ENCODE data around the gene SPNS3. TPM values are rescaled to one million over a fixed set of nuclear protein-coding genes. Genes with fewer than 3 reads are reported as not detected.

SPNS3 gene
- total RNA-seq, 2 experiments from 2014 or later: 26.5 to 32.9 TPM

GRCh38 chr17:4411201-4411600 lies 22.5 kb upstream of the SPNS3 start:
- Mint-ChIP-seq H3K27ac (no peak overlapping the region), H3K4me1 (peaks cover 5% of the 10 kb centered on the region), H3K4me3 (no peak overlapping the region), H3K36me3 (no peaks in the 10 kb centered on the region), H3K27me3 (no peaks in the 10 kb centered on the region), H3K9me3 (no peaks in the 10 kb centered on the region)
- no peak for ATAC-seq (ENCODE audit: low read depth)
- POLR2A ChIA-PET: interaction anchor here (0.7 kb wide), 1 partner anchor 195 kb away, joined by 3 read pairs; no protein-coding TSS in a partner anchor
- DNase-seq: no peak

DNA sequence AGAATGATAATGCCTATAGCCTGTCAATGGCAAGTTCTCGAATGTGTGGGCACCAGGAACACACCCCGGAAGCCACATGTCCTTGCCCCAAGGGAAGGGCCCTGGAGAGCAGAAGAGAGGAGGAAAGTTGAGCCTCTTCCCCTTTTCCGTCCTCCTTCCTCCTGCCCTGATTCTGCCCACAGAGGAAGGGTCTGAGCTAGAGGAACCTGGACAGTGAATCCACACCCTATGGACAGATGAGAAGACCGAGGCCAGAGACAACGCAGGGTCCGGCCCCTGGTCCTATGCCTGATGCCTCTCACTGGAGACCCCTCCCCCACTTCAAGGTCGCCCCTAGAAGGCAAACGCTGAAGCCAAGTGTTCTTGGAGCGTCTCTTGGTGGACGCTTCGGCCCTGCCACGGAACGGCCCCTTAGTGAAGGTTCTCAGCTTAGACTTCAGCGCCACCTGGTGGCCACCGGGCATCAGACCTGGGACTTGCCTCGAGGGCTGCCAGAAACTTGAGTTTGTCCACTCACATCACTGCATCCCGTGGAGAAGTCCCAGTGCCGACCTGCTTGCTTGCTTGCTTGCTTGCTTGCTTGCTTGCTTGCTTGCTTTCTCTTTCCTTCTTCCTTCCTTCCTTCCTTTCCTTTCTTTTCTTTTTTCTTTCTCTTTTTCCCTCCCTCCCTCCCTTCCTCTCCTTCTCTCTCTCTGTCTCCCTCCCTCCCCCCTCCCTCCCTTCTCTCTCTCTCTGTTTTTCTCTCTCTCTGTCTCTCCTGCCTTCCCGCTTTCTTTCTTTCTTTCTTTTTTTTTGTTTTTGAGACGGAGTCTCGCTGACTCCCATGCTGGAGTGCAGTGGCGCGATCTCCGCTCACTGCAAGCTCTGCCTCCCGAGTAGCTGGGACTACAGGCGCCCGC lies 20.6 kb upstream of the SPNS3 start:
- Mint-ChIP-seq H3K4me3 (peak overlapping the region; percentile 71), H3K27ac (peak overlapping the region; percentile 75), H3K36me3 (no peaks in the 10 kb centered on the region), H3K9me3 (no peaks in the 10 kb centered on the region), H3K27me3 (no peaks in the 10 kb centered on the region), H3K4me1 (peaks cover 5% of the 10 kb centered on the region)
- POLR2A ChIA-PET: interaction anchor here (1.2 kb wide), 1 partner anchor 213 kb away, joined by 3 read pairs; no protein-coding TSS in a partner anchor
- ATAC-seq (ENCODE audit: low read depth) (peak; percentile 100), DNase-seq (peak; percentile 95)

DNA sequence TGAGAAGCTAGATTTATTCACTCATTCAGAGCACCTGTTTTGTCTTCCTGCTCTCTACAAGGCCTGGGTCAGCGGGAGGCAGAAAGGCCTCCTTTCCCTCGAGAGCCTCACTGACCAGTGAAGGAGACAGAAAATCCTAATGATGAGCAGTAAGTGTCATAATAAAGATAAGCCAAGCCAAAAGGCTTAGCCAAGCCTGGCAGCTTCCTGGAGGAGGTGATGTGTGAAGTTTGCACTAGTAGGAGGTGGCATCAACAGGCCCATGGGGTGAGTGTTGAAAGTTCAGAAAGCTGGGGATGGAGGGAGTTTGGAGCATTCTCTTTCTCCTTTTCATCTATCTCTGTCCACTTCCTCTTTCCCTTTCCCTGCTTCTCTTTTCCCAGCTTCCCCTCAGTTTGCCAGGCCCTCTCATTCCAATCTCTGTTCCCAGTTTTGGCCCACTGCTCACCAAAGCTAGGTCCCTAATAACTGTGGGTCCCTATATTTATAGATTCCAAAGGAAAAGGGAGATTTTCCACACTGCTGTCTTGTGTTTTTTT lies 16.5 kb upstream of the SPNS3 start:
- ATAC-seq (ENCODE audit: low read depth): no peak
- no peak overlapping the region for H3K4me3 Mint-ChIP-seq
- no peaks in the 10 kb centered on the region for H3K9me3 Mint-ChIP-seq
- no peak overlapping the region for H3K27ac Mint-ChIP-seq
- peaks cover 9% of the 10 kb centered on the region for H3K4me1 Mint-ChIP-seq
- DNase-seq: no peak
- no peaks in the 10 kb centered on the region for H3K36me3 Mint-ChIP-seq
- POLR2A ChIA-PET: no interaction called here
- H3K27me3 Mint-ChIP-seq: peaks cover 3% of the 10 kb centered on the region

GRCh38 chr17:4420692-4421131 lies 13.0 kb upstream of the SPNS3 start:
- peaks cover 4% of the 10 kb centered on the region for H3K4me1 Mint-ChIP-seq
- H3K27me3 Mint-ChIP-seq: peaks cover 3% of the 10 kb centered on the region
- POLR2A ChIA-PET: interaction anchor here (0.6 to 1.2 kb wide), 9 partner anchors 13 to 488 kb away, joined by 3 to 7 read pairs (median 4); partner anchors contain the start of genes SPNS2 and SPNS3

DNA sequence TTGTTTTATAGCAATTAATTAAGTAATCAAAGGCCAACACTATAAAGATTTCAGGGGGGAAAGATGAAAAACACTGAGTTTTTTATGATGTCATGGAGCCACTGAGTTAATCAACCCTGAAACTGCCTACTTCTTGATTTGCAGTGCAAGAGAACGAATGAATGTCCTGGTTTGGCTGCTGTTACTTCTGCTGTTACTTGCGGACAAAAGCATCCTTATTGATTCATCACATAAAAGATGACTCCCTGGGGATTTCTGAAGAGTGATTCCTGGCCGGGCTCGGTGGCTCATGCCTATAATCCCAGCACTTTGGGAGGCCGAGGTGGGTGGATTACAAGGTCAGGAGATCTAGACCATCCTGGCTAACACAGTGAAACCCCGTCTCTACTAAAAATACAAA lies 10.9 kb upstream of the SPNS3 start:
- ATAC-seq (ENCODE audit: low read depth) (no peak), DNase-seq (no peak)
- Mint-ChIP-seq H3K36me3 (no peaks in the 10 kb centered on the region), H3K9me3 (no peaks in the 10 kb centered on the region), H3K4me3 (no peak overlapping the region), H3K4me1 (peaks cover 4% of the 10 kb centered on the region), H3K27me3 (peaks cover 3% of the 10 kb centered on the region), H3K27ac (no peak overlapping the region)
- POLR2A ChIA-PET: interaction anchor here (0.7 kb wide), 2 partner anchors 14 to 25 kb away, joined by 3 to 4 read pairs; no protein-coding TSS in a partner anchor

More at GRCh38 chr17:4420692-4421131, 13.0 kb upstream of the SPNS3 start:
- peak overlapping the region; percentile 62 for H3K27ac Mint-ChIP-seq
- H3K36me3 Mint-ChIP-seq: no peaks in the 10 kb centered on the region
- peak overlapping the region; percentile 13 for H3K4me3 Mint-ChIP-seq
- DNase-seq: peak; percentile 41
- ATAC-seq (ENCODE audit: low read depth): peak; percentile 96
- H3K9me3 Mint-ChIP-seq: no peaks in the 10 kb centered on the region

GRCh38 chr17:4425398-4425797 lies 8.3 kb upstream of the SPNS3 start:
- no peaks in the 10 kb centered on the region for H3K9me3 Mint-ChIP-seq
- H3K27ac Mint-ChIP-seq: no peak overlapping the region
- H3K36me3 Mint-ChIP-seq: no peaks in the 10 kb centered on the region
- H3K4me1 Mint-ChIP-seq: peaks cover 7% of the 10 kb centered on the region
- no peak for DNase-seq
- no peak overlapping the region for H3K4me3 Mint-ChIP-seq
- POLR2A ChIA-PET: interaction anchor here (0.6 kb wide), 1 partner anchor 26 kb away, joined by 5 read pairs; no protein-coding TSS in a partner anchor
- no peak for ATAC-seq (ENCODE audit: low read depth)
- peaks cover 6% of the 10 kb centered on the region for H3K27me3 Mint-ChIP-seq

GRCh38 chr17:4426499-4427208 lies 7.1 kb upstream of the SPNS3 start:
- Mint-ChIP-seq H3K36me3 (no peaks in the 10 kb centered on the region), H3K4me1 (peaks cover 4% of the 10 kb centered on the region), H3K27ac (no peak overlapping the region), H3K27me3 (peaks cover 3% of the 10 kb centered on the region), H3K4me3 (no peak overlapping the region), H3K9me3 (no peaks in the 10 kb centered on the region)
- POLR2A ChIA-PET: interaction anchor here (0.7 kb wide), 1 partner anchor 9 kb away, joined by 4 read pairs; no protein-coding TSS in a partner anchor
- ATAC-seq (ENCODE audit: low read depth) (no peak), DNase-seq (no peak)

GRCh38 chr17:4427505-4427904 lies 6.2 kb upstream of the SPNS3 start:
- H3K27ac Mint-ChIP-seq: no peak overlapping the region
- POLR2A ChIA-PET: interaction anchor here (0.5 kb wide), 1 partner anchor 71 kb away, joined by 7 read pairs; no protein-coding TSS in a partner anchor
- ATAC-seq (ENCODE audit: low read depth): no peak
- peaks cover 5% of the 10 kb centered on the region for H3K4me1 Mint-ChIP-seq
- peaks cover 3% of the 10 kb centered on the region for H3K27me3 Mint-ChIP-seq
- H3K4me3 Mint-ChIP-seq: no peak overlapping the region
- H3K36me3 Mint-ChIP-seq: no peaks in the 10 kb centered on the region
- no peak for DNase-seq
- H3K9me3 Mint-ChIP-seq: no peaks in the 10 kb centered on the region

- peak overlapping the region; percentile 49 for H3K4me3 Mint-ChIP-seq
- H3K27me3 Mint-ChIP-seq: no peaks in the 10 kb centered on the region
- POLR2A ChIA-PET: interaction anchor here (0.6 to 3.3 kb wide), 7 partner anchors 10 to 119 kb away, joined by 3 to 24 read pairs (median 5); partner anchors contain the start of genes MYBBP1A and SPNS2
- H3K4me1 Mint-ChIP-seq: peaks cover 45% of the 10 kb centered on the region
- peaks cover 19% of the 10 kb centered on the region for H3K36me3 Mint-ChIP-seq
- H3K9me3 Mint-ChIP-seq: no peaks in the 10 kb centered on the region
- H3K27ac Mint-ChIP-seq: peak overlapping the region; percentile 87
- DNase-seq (no peak), ATAC-seq (ENCODE audit: low read depth) (peak; percentile 35)
Measured at GRCh38 chr17:4436381-4436780, 2.6 kb downstream of the SPNS3 start.

- Mint-ChIP-seq H3K27me3 (no peaks in the 10 kb centered on the region), H3K9me3 (no peaks in the 10 kb centered on the region), H3K27ac (peak overlapping the region; percentile 87), H3K36me3 (peaks cover 20% of the 10 kb centered on the region), H3K4me3 (peak overlapping the region; percentile 49), H3K4me1 (peaks cover 45% of the 10 kb centered on the region)
- POLR2A ChIA-PET: interaction anchor here (0.6 to 3.3 kb wide), 8 partner anchors 14 to 126 kb away, joined by 3 to 24 read pairs (median 4); partner anchors contain the start of genes MYBBP1A and SPNS2
- ATAC-seq (ENCODE audit: low read depth): peak; percentile 2
- DNase-seq: no peak
Measured at GRCh38 chr17:4436846-4437245, 3.1 kb downstream of the SPNS3 start.

DNA sequence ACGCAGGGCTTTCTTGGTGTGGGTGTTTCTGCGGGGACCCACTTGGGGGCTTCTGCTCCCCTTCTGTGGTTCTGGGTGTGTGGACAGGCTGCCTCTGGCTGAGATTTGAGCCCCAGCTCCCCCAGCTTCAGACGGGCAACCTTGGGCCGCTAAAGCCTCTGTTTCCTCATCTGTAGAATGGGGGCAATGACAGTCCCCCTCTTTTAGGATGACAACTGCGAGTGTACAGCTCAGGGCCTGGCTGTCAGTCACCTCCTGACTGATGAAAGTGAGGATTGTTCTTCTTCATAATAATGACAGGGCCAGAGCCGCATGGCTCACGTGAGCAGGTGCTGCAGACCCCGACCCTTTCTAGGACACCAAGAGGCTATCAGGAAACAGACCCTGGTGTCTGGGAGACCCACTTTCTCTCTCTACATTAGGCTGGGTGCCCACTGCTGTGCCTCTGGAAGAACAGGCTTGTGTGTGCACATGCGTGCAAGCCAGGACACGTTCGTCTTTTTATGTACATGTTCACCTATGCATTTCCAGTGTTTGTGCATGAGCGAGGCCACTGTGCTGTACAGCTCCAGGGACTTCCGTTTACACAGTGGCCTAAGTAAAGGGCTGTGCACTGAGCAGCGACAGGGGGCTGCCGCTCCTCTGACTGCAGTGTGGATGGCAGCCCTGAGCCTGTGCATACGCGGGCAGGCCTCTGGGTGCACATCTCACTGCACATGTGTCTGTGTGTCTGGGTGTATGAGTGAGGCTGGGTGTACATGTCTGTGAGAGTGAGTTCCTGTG lies 4.6 kb downstream of the SPNS3 start:
- H3K4me1 Mint-ChIP-seq: peaks cover 40% of the 10 kb centered on the region
- peaks cover 27% of the 10 kb centered on the region for H3K36me3 Mint-ChIP-seq
- DNase-seq (no peak), ATAC-seq (ENCODE audit: low read depth) (no peak)
- no peaks in the 10 kb centered on the region for H3K9me3 Mint-ChIP-seq
- POLR2A ChIA-PET: interaction anchor here (0.7 kb wide), 1 partner anchor 57 kb away, joined by 3 read pairs; no protein-coding TSS in a partner anchor
- no peak overlapping the region for H3K4me3 Mint-ChIP-seq
- peak overlapping the region; percentile 3 for H3K27ac Mint-ChIP-seq
- H3K27me3 Mint-ChIP-seq: no peaks in the 10 kb centered on the region

DNA sequence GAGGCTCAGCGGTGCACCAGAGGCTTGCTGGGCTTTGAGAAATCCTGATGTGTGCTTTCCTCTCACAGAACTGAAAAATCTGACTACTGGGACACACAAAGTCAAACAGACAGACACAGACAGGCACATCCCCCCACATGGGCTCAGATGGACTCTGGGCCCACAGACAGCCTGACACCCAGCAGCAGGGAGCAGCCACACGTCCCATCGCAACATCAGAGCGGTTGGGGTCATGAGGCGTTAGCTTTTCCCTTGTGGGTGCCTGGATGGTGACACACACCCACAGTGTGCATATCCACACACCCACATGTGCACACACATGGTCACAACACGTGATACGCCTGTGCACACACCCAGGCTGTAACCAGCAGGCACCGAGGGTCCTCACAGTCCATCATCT lies 6.3 kb downstream of the SPNS3 start:
- no peaks in the 10 kb centered on the region for H3K27me3 Mint-ChIP-seq
- POLR2A ChIA-PET: no interaction called here
- no peaks in the 10 kb centered on the region for H3K9me3 Mint-ChIP-seq
- no peak for ATAC-seq (ENCODE audit: low read depth)
- no peak overlapping the region for H3K4me3 Mint-ChIP-seq
- DNase-seq: no peak
- peaks cover 32% of the 10 kb centered on the region for H3K4me1 Mint-ChIP-seq
- H3K36me3 Mint-ChIP-seq: peaks cover 27% of the 10 kb centered on the region
- no peak overlapping the region for H3K27ac Mint-ChIP-seq
